ENCODE results near the gene METTL23.

DNA sequence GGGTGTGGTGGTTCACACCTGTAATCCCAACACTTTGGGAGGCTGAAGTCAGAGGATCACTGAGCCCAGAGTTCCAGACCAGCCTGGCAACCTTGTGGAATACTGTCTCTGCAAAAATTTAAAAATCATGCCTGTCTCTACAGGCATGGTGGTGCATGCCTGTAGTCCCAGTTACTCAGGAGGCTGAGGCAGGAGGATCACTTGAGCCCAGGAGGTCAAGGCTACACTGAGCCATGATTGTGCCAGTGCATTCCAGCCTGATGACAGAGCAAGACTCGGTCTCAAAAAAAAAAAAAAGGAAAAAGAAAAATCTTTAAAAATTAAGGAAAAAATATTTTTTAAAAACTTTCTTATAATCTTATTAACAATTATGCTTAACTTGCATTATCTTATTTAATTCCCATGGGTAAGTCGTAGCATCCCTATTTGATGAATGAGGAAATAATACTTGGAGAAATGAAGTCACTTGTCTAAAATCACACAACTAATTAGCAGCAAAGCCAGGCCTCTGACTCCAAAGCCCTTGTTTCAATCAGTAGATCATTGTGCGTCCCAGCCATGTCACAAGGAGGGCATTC lies 24.9 kb downstream of the METTL23 start:
- TF ChIP-seq, protein P1, sequence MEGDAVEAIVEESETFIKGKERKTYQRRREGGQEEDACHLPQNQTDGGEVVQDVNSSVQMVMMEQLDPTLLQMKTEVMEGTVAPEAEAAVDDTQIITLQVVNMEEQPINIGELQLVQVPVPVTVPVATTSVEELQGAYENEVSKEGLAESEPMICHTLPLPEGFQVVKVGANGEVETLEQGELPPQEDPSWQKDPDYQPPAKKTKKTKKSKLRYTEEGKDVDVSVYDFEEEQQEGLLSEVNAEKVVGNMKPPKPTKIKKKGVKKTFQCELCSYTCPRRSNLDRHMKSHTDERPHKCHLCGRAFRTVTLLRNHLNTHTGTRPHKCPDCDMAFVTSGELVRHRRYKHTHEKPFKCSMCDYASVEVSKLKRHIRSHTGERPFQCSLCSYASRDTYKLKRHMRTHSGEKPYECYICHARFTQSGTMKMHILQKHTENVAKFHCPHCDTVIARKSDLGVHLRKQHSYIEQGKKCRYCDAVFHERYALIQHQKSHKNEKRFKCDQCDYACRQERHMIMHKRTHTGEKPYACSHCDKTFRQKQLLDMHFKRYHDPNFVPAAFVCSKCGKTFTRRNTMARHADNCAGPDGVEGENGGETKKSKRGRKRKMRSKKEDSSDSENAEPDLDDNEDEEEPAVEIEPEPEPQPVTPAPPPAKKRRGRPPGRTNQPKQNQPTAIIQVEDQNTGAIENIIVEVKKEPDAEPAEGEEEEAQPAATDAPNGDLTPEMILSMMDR (IDR thresholded peaks at IDR 0.05), result no peak
- no peak for TF ChIP-seq POLR2A (IDR thresholded peaks at IDR 0.05)
